C1 segment of cervical spinal cord (tissue), 14 donors: ENCODE measurements around the gene CAPN5.

Experiments
- DNase-seq, 14 donors: peaks; one replicate each; lab custom pipeline; 2025; lab: John Stamatoyannopoulos, UW

CAPN5 gene

GRCh38 chr11:77130763-77131513 lies 64.2 kb downstream of the CAPN5 start:
- DNase-seq: peak in 6 of 14 donors; percentile 15 to 59 (median 28)

GRCh38 chr11:77131560-77131959 lies 64.8 kb downstream of the CAPN5 start:
- no peak for DNase-seq

GRCh38 chr11:77135069-77135468 lies 68.3 kb downstream of the CAPN5 start:
- DNase-seq: no peak

DNA sequence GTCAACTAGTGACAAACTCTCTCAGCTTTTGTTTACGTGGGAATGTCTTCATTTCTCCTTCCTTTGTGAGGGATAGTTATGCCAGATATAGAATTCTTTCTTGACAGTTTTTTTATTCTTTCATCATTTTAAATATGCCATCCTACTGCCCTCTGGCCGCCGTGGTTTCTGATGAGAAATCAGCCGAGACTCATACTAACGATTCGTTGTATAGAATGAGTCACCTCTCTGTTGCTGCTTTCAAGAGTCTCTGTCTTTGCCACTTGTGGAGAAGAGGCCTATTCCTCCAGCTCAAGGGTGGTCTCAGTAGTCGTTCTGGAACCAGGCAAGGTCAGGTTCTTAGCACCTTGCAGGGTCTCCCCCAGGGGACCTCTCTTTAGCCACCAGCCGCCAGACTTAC lies 69.3 kb downstream of the CAPN5 start:
- DNase-seq: no peak

DNA sequence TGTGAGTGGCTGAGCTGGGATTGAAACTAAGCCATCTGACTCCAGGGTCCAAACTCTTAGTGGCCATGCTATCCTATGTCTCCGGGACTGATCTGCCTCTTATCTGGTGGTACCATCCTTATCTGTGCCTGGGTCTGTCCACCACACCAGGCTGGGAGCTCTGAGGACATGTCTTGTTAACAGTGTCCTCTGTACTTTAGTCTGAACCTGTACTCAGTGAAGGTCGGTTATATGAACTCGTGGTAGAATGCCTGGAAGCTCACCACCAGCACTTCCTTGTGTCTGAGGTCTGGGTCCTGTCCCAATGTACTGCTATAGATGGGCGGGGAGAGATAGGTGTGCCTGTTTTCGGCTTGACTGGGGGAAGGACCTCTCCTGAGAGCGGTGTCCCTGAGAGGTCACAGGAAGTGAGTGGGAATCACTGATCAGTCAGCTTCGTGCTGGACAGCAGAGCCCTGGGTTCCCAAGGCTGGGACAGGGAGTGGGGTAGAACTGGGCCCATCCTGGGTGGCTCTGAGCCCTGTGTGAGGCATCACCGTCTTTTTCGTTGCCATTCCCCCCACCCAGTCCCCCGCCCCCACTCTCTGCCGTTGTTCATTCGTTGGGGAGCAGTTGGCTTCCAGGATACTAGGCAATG lies 70.1 kb downstream of the CAPN5 start:
- DNase-seq: no peak

GRCh38 chr11:77137421-77137820 lies 70.7 kb downstream of the CAPN5 start:
- no peak for DNase-seq

DNA sequence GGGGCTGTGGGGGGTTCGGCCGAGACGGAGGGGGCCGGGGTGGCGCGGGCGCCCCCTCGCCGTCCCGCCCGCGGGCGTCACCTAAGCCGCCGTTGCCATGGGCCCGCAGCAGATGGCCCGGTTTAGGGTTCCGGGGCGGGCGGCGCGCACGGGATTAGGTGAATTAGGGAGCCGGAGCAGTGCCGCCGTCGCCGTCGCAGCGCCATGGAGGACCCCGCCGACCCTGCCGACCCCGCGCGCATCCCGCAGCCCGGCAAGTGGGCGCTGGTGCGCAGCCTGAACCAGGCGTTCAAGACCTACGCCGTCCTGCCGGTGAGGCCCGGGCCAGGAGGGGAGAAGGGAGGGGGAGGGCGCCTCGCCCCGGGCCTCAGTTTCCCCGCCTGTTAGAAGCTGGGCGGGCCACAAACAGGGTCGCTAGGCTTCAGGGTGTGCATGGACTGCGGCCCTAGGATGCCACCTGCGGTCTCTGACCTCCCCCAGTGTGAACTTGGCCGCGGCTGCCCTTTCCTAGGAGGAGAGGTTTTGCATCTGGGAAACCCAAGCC lies 71.4 kb downstream of the CAPN5 start:
- DNase-seq: no peak

DNA sequence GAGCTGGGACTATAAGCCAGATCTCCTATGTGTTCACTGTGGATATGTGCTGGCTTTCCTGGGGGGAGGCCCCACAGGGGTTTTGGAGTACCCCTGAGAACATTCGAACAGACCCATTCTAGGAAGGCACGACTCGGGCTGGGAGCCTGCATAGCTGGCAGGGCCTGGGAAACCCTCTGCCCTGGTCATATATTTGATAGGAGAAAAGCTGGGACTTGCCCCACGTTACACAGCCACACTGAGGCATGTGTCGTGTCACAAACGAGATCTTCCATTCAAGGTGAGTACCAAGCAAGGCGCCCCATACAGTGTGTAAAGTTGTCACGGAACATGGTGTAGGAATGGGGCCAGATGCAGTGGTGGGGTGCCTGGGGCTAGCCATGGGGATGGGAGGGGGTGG lies 72.4 kb downstream of the CAPN5 start:
- no peak for DNase-seq

DNA sequence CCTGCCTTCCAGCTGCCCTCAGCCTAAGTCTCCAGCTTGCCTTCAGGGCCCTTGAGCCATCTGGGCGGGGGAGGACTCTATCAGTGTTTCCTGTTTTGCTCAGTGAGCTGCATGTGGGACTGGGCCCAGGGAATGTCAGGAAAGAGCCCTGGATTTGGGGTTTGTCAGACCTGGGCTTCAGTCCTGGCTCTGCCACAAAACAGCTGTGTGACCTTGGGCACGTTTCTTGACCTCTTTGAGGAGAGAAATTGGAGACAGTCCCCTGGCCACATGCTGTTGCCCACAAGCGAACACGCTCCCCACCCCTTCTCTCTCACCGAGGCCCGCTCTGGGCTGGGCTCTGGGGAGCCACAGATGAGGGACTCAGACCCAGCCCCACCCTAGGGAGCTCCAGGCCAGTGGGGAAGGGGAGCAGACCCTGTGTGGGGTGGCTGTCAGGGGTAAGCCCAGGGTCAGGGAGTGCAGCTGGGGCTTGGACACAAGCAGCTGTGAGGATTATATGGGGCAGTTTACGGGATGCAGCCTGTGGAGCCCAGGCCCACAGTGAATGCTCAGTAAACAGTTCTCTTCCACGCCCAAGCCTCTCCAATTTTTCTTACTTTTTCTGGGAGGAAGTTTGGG lies 73.6 kb downstream of the CAPN5 start:
- no peak for DNase-seq

- DNase-seq: no peak
These were observed 74.3 kb downstream of the CAPN5 start for GRCh38 chr11:77141034-77141433.

GRCh38 chr11:77141475-77141874 lies 74.7 kb downstream of the CAPN5 start:
- no peak for DNase-seq

DNA sequence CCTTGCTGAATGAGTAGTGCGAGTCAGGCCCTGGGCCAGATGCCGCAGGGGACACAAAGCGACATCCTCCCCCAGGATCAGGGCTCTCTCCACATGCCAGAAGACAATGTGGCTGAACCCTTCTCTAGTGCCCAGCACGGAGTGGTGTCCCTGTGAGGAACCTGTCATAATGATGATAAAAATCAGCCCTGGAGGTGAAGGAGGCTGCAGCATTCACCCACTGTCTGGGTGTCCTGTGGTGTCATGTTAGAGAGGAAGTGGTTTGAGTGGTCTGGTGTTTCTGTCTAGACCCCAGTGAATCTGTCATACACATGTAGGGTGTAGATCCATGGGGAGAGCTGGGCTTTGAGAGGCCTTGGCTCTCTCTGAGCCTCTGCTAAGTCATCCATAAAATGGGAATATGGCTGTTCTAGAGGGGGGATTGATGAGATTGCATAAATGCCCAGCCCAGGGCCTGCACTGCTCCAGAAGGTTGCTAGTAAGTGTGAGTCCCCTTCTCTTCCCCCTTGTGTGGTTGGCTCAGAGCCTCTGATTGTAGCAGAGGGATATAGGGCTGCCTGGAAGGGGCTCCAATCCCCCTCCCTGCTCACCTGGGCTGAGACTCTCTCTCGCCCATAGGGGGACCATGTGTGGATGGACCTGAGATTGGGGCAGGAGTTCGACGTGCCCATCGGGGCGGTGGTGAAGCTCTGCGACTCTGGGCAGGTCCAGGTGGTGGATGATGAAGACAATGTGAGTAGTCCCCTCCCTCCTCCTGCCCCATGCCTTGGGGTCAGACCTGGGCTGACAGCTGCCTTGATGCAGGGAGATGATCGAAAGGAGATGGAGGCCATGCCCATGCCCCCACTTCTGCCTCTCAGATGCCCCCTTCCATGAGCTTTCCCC lies 75.6 kb downstream of the CAPN5 start:
- no peak for DNase-seq

DNA sequence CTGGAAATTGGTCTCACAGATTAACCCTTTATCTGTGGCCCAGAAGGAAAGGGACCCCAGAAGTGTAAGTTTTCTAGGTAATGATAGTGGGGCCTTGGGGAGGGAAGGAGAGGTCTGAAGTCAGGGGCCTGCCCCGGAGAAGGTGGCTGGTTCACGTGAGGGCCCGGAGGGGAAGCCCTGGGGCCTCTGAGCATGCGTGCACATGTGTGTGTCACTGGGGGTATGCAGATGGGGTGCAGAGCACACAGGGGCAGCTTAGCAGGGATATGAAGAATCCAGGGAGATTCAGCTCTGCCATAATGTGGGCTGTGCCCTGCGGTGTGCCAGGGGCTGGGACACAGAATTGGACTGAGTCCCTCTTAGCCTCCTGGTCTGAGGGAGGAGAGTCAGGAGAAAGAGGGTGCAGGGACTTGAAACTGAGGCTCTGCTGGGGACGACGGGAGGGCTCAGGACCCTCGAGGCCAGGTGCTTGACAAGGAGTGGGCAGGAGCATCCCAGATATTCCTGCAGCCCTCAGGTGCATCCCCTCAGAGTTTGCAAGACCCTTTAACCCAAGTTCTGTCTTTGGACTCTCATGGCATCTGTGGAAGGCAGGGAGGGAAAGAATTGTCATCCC lies 76.7 kb downstream of the CAPN5 start:
- DNase-seq: no peak

DNA sequence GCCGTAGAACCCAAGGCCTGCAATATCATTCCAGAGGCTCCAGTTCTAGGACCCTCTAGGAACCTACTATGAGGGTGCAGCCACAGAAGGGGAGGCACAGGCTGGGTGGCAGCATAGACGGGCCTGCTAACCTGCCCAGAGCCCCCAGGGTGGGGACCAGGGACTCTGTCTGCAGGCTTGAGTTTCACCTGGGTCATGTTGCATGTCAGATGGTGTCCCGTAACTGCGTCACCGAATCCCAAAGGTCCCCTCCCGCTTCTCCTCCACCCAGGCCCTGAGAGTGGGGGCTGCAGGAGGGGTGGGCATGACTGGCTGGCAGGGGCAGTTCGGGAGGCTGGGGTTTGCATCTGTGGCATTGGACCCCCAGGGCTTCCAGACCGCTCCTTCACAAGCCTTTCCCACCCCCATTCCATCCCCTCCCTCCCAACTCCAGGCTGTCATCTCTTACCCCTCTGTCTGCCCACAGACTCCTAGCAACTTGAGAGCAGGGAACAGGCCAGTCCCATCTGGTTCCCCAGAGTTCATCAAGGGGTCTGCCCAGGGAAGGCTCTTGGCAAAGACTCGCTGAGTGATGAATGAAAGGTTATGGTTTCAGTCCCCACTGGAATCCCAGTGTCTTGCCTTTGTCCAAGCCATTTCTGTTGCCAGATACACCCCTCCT lies 77.6 kb downstream of the CAPN5 start:
- DNase-seq: no peak

GRCh38 chr11:77144857-77145428 lies 78.2 kb downstream of the CAPN5 start:
- no peak for DNase-seq

DNA sequence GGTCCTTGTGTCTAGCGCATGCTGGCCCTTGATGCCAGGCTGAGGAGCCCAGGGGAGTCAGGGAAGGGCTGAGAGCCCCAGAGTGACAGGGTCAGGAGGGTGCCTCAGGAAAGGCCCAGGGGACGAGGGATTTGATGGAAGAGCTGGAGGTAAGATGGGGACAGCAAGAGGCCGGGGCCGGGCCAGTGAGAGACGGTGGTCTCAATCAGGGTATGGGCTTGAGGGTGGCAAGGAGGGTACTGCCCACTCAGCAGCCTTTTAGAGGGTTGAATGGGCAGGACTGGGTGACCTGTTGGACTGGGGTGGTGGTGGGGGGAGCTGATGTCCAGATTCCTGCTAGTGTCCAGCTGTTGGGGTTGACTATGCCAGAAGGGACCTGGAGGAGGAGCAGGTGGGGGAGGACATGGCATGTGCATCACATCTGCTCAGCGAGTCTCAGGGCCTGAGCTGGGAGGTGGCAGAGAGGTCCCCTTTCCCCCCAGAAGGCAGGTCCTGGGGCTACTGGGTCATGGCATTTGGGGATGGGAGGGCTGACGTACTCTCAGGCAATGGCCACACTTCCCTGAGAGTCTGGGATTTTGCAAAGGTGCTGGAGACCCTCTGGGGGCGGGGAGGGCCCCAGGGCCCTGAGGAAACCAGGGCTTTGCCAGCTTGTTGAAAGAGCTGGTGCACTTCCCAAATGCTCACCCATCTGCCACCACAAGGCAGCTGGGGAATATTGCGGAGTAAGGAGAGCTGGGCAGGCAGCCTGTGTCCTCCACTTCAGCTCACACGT lies 79.7 kb downstream of the CAPN5 start:
- peak in 1 of 14 donors; percentile 19 for DNase-seq

DNA sequence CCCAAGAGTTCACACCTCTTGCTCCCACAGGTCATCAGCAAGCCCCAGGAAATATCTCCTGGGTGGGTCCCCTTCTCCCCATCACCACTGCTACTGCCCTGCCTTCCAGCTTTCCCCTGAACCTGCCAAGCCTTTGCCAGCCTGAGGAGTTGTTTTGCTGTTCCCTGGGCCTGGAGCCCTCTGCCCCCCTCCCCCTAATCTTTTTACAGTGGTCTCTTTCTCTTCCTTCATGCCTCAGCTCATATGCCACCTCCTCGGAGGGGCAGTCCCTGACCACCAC lies 80.2 kb downstream of the CAPN5 start:
- no peak for DNase-seq

GRCh38 chr11:77147668-77148321 lies 81.0 kb downstream of the CAPN5 start:
- DNase-seq: no peak
